ENCODE results near the gene CCDC80.

The CCDC80 gene

DNA sequence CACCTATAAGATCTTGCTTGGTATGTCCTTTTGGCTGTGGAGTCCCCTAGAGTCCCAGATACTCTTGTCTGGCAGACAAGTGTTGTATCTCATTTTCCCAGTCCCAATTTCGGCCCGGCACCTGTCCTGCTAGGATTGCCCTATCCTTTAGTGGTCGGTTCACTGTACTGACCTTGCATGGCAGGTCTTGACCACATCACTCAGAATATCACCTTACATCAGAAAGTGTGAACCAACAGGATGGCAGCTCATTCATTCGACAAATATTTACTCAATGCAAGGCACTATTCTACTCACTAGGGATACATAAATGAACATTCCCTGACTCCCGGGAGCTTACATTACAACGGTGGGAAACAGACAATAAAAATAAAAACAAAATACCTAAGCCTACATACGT, 5.7 kb upstream of the CCDC80 start:
- no peak for DNase-seq (ENCODE audit: low spot score)
- POLR2A ChIA-PET (ENCODE audit: low non-redundant PET): no interaction called here
- CTCF ChIA-PET: interaction anchor here (1.1 kb wide), 1 partner anchor 133 kb away, joined by 3 read pairs; no protein-coding TSS in a partner anchor
- TF ChIP-seq, protein P1, sequence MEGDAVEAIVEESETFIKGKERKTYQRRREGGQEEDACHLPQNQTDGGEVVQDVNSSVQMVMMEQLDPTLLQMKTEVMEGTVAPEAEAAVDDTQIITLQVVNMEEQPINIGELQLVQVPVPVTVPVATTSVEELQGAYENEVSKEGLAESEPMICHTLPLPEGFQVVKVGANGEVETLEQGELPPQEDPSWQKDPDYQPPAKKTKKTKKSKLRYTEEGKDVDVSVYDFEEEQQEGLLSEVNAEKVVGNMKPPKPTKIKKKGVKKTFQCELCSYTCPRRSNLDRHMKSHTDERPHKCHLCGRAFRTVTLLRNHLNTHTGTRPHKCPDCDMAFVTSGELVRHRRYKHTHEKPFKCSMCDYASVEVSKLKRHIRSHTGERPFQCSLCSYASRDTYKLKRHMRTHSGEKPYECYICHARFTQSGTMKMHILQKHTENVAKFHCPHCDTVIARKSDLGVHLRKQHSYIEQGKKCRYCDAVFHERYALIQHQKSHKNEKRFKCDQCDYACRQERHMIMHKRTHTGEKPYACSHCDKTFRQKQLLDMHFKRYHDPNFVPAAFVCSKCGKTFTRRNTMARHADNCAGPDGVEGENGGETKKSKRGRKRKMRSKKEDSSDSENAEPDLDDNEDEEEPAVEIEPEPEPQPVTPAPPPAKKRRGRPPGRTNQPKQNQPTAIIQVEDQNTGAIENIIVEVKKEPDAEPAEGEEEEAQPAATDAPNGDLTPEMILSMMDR (conservative IDR thresholded peaks at IDR 0.05; ENCODE audit: low read depth): no peak
- no peak overlapping the region for H3K27ac ChIP-seq

DNA sequence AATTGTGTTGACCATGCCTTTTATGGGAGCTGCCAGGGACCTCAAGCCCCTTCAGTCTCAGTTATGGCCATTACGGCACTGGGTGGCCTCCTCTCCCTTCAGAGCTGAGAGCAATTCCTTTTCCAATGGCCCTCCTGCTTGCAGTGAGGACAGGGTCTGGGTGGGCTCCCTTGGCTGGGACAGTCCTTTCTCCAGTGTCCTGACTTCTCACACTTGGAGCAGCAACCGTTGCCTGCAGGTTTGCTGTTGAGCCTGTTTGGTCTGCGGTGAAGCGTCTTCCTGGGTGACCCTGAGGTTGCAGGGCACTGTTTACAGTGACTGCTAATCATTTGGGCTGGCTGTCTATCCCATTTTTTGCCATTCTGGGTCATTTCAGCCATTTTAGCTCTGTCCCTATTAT, 3.5 kb upstream of the CCDC80 start:
- H3K27ac ChIP-seq: no peak overlapping the region
- ChIA-PET CTCF (interaction anchor here (0.6 to 3.7 kb wide), 7 partner anchors 10 to 915 kb away, joined by 3 to 34 read pairs (median 3); no protein-coding TSS in a partner anchor), POLR2A (ENCODE audit: low non-redundant PET) (no interaction called here)
- no peak for DNase-seq (ENCODE audit: low spot score)
- TF ChIP-seq, protein P1 (conservative IDR thresholded peaks at IDR 0.05; ENCODE audit: low read depth): no peak

DNA sequence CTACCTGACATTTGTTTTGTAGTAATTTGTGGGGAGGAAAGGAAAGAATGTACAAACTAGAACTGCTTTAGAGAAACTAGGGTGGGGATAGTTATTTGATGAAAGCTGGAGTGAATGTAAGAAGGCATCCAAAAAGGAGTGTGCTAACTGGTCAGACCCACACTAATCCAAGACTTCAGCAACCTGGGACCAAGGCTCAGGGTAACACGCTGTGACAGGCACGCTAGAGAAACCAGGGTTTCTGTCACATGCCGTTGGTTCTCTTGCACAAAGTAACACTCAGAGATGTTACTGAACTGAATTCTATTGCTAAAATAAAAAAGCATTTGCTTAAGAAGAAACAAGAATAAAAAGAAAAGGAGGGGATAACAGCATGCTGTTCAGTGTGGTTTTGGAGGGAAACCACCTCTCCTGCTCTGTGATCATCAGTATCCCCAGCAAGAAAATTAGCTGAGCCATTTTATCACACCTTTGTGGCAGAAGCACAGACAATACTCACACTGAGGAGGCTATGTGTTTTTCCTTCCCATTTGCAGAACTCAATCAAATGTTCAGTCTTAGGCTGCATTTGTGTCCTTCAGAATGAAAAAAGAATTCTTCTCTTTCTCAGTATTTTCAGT, 2.8 kb upstream of the CCDC80 start:
- DNase-seq (ENCODE audit: low spot score): no peak
- no peak overlapping the region for H3K27ac ChIP-seq
- POLR2A ChIA-PET (ENCODE audit: low non-redundant PET): no interaction called here
- TF ChIP-seq, protein P1 (conservative IDR thresholded peaks at IDR 0.05; ENCODE audit: low read depth): no peak
- CTCF ChIA-PET: interaction anchor here (1.0 to 3.7 kb wide), 7 partner anchors 11 to 335 kb away, joined by 3 to 34 read pairs (median 4); no protein-coding TSS in a partner anchor

DNA sequence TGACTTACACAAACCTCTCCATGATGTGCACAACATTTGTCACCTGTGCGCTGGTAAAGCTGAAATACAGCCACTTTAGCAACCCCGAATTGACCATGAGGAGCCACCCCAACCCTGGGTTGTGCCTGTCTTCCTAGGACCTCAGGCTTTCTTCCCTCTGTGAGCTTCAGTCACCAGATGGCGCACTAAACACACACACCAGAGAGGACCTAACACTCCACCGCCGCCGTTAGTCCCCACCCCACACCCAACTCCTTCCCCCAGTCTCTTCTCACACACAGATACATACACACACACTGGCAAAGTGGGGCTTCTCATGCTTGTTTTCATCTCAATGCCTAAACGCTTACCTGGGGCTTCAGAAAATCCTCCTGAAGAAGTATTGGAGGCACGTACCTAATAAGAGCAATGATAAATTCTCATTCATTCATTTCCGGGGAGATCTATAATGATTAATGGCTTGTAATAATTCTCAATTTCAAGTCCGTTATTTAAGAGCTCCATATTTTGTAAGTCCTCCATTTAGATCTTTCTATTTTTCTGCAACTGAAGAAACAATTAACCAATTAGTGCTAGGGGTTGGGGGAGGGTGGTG, 2.1 kb upstream of the CCDC80 start:
- POLR2A ChIA-PET (ENCODE audit: low non-redundant PET): no interaction called here
- DNase-seq (ENCODE audit: low spot score): peak; percentile 84
- no peak overlapping the region for H3K27ac ChIP-seq
- TF ChIP-seq, protein P1 (conservative IDR thresholded peaks at IDR 0.05; ENCODE audit: low read depth): peak; percentile 90
- CTCF ChIA-PET: interaction anchor here (0.5 to 3.7 kb wide), 23 partner anchors 11 to 444 kb away, joined by 3 to 34 read pairs (median 4); no protein-coding TSS in a partner anchor

DNA sequence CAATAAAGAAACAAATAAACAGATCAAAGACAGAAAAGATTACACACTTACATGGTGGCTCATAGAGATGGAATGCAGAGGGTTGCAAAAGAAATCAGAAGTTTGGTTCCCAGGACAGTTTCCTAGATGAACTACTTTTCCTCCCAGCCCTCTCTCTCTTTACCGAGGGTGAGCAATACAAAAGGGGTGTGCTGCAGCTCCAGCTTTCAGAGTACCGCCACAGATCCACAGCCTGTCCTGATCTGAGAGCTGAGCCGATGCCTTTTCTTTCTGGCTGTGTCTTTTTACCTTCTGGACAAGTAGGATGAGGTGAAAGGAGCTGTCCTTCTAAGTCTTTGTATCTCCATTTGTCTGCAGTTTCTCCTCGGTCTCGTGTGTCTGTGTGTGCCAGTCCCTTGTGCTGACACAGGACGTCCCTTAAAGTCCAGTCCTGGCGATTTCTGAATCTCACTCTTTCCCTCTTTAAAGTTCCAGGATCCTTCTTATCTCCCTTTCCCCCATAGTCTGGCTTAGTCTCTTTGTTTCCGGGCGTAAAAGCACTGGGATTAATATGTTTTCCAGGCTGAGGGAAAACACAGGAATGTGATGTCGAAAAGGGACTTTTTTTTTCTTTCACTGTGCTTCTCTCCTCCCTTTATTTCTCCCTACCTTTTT, 540 bp downstream of the CCDC80 start:
- ChIA-PET CTCF (no interaction called here), POLR2A (ENCODE audit: low non-redundant PET) (interaction anchor here (0.6 kb wide), 1 partner anchor 79 kb away, joined by 4 read pairs; the partner anchor contains the start of genes ATG3 and SLC35A5)
- DNase-seq (ENCODE audit: low spot score): peak; percentile 73
- no peak overlapping the region for H3K27ac ChIP-seq
- TF ChIP-seq, protein P1 (conservative IDR thresholded peaks at IDR 0.05; ENCODE audit: low read depth): no peak

DNA sequence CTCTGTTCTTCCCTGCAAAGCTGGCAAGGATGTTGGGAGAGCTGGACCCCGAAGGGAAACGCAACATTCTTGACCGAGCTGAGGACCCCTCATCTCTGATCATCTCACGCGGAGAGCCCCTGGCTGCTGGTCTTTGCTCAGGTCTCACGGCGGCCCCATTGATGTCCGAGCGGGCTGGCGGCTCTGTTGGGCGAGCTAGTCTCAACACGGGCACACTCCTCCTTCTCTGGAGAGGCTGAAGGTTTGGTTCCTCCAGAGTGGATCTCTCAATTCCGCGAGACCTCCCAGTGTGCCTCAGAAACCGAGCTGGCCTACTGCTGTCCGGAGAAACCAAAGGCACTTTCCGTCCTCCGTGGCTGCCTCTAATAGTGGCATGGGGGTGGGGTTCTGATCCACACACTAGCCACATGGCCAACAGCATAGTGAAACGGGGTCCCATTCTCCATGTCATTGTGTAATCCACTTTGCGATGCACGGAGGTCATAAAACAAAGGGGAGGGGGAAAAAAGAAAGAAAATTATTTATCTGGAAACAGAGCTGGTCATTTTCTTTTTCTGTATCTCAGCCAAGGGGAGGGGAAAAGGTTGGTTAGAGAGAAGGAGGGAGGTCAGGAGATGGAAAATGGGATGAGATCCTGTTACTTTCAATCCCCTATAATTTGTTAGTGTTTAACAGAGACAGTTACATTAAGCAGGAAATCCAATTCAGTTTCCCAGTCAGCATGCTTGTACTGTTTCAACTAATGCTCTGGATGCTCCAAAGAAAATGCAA, 1.3 kb downstream of the CCDC80 start:
- no peak overlapping the region for H3K27ac ChIP-seq
- no peak for DNase-seq (ENCODE audit: low spot score)

More for the DNA sequence above, 1.3 kb downstream of the CCDC80 start:
- TF ChIP-seq, protein P1 (conservative IDR thresholded peaks at IDR 0.05; ENCODE audit: low read depth): no peak
- ChIA-PET CTCF (interaction anchor here (1.0 kb wide), 1 partner anchor 174 kb away, joined by 4 read pairs; no protein-coding TSS in a partner anchor), POLR2A (ENCODE audit: low non-redundant PET) (no interaction called here)
